Heart left ventricle (tissue), 16 donors: ENCODE measurements around the gene MSRB3. TPM values are rescaled to one million over a fixed set of nuclear protein-coding genes. Genes with fewer than 3 reads are reported as not detected.
A peak's percentile ranks its signal among the peaks of the same experiment; 100 is the strongest.

Source experiments
- ATAC-seq, 4 donors: fragments of 200-7000 bp; cut with Tn5 transposase; one replicate each; pipeline ENCODE4 v1.9.1; 2020 to 2022; ENCODE audit warnings: moderate library complexity in 4 of 4, mild to moderate bottlenecking in 3 of 4, moderate number of reproducible peaks in 1 of 4
- DNase-seq, 5 donors: peaks; one replicate each; pipeline ENCODE4 v3.0.0-alpha.2; 2020
- H3K27ac ChIP-seq, 12 donors: fragments of 200-600 bp; sonication (generic) in 4 of 12; one replicate each; pipeline versions ENCODE4 v1.5.0 to v1.8.0; 2016 to 2022; ENCODE audit warnings: mild to moderate bottlenecking in 2 of 12
- H3K27me3 ChIP-seq, 9 donors: fragments of 200-600 bp; sonication (generic) in 2 of 9; one replicate each; pipeline versions ENCODE4 v1.5.1 to v1.8.0; 2016 to 2022; ENCODE audit warnings: mild to moderate bottlenecking in 3 of 9
- H3K36me3 ChIP-seq, 9 donors: fragments of 200-600 bp; sonication (generic) in 2 of 9; one replicate each; pipeline versions ENCODE4 v1.5.0 to v1.8.0; 2018 to 2022; ENCODE audit warnings: mild to moderate bottlenecking in 2 of 9
- H3K4me1 ChIP-seq, 12 donors: fragments of 200-600 bp; sonication (generic) in 4 of 12; one replicate each; pipeline versions ENCODE4 v1.5.0 to v1.8.0; 2016 to 2022; ENCODE audit warnings: mild to moderate bottlenecking in 3 of 12
- H3K4me3 ChIP-seq, 12 donors: fragments of 200-600 bp; sonication (generic) in 4 of 12; one replicate each; pipeline versions ENCODE4 v1.5.0 to v1.8.0; 2017 to 2022; ENCODE audit warnings: mild to moderate bottlenecking in 9 of 12, moderate library complexity in 4 of 12
- H3K9me3 ChIP-seq, 12 donors: fragments of 200-600 bp; sonication (generic) in 4 of 12; one replicate each; pipeline versions ENCODE4 v1.5.0 to v1.8.0; 2016 to 2022; ENCODE audit warnings: mild to moderate bottlenecking in 1 of 12
- POLR2A ChIP-seq, 2 donors: fragments of 450-650 bp; IDR thresholded peaks; one replicate each; pipeline ENCODE4 v1.6.1; 2017; ENCODE audit warnings: antibody characterized with exemption in 2 of 2, mild to moderate bottlenecking in 2 of 2, moderate library complexity in 2 of 2
- WGBS, 4 donors: extraction: QIAGEN DNeasy Blood & Tissue Kit in 2 of 4; methylation state at CpG; one replicate each; pipeline versions ENCODE4 v1.1.5 to v1.1.7; 2013 to 2018; 5-methylcytosine and 5-hydroxymethylcytosine counted together
- intact Hi-C, 10 donors: fragments of 100-400 bp; cut with DNase I; formaldehyde crosslinking; loops; one replicate each; pipeline versions ENCODE4 v1.11.1 to v1.14.2; 2022
- polyA plus RNA-seq, 2 donors: library from polyadenylated mRNA; stranded (reverse); fragments of 200-250 nt; gene quantifications; one replicate each; pipeline ENCODE4 v1.2.3, GENCODE V29; 2013
- total RNA-seq, 9 donors: library from RNA; depleted of rRNA in 2 of 9; stranded (reverse); fragments of >200 nt in 2 of 9; fragmentation: NEBNext Ultra II Directional in 3 of 9; extraction: Animal tissue kit (Norgen Biotek cat#: 25700) in 3 of 9; gene quantifications; one replicate each; pipeline versions ENCODE4 v1.1.0 to v1.2.4, GENCODE V29; 2016 to 2023
- TF ChIP-seq, protein P1 (sequence below), 12 donors: fragments of 200-600 bp; sonication (generic) in 4 of 12; IDR thresholded peaks; one replicate each; pipeline versions ENCODE4 v1.5.0 to v1.8.0; 2018 to 2022; ENCODE audit warnings: antibody characterized with exemption in 12 of 12, mild to moderate bottlenecking in 5 of 12
- donor health status: ischemic (EF 13 %, LVEDD 7.1; RV severe dilation, severe dysfunction).
- donor health status: healthy with polysubstance abuse.
- donor health status: DM: no; HTN: yes; CAD: no.
- donor health status: DM: no; HTN: no; CAD: no.
- donor health status: ischemic (EF 25% LVEDD 6.9; RV normal size, moderate dysfunction).
- donor health status: ischemic (EF 25% LVEDD 5.7; RV mildly dilated, moderate dysfunction).
- donor health status: healthy.
- donor health status: DM: yes; HTN: yes; CAD: no.
- donor health status: ischemic (EF 35%, LVEDD 5.7; RV mildly dilated, moderate dysfunction).
- donor health status: nonischemic (EF 11% LVEDD 7.7; RV severe dilation, severe dysfunction).
- donor health status: DM: yes; HTN: yes; CAD: no.
- donor health status: PGD.
- donor health status: ischemic (EF 29% LVEDD 5.4; RV normal size, mild dysfunction).
- donor health status: nonischemic (EF 23%, LVEDD 6.1; RV moderate dilation, normal function).

Gene MSRB3
- total and polyA plus RNA-seq, 11 donors = 54.1 to 165 (median 117) TPM

DNA sequence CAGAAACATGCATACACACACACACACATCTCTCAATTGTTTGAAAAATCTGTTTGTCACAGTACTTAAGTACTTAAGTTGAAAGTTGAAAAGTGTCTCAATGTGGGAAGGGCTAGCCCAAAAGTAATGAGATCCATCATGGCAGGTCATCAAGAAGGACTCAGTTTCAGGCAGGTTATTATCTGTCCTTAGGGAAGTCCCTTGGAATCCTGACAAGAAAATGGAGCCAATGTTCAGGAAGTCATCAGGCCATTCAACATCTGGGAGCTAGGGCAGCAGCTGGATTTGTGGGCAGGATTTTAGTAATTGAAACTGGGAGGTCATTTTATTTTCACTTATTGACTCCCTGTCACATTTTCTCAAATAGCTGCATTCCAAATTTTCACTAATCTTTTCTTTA lies 56.0 kb downstream of the MSRB3 start:
- H3K27ac ChIP-seq = peak overlapping the region in 8 of 12 donors; percentile 4 to 72 (median 66)
- TF ChIP-seq POLR2A (IDR thresholded peaks at IDR 0.05) = no peak
- TF ChIP-seq, protein P1, sequence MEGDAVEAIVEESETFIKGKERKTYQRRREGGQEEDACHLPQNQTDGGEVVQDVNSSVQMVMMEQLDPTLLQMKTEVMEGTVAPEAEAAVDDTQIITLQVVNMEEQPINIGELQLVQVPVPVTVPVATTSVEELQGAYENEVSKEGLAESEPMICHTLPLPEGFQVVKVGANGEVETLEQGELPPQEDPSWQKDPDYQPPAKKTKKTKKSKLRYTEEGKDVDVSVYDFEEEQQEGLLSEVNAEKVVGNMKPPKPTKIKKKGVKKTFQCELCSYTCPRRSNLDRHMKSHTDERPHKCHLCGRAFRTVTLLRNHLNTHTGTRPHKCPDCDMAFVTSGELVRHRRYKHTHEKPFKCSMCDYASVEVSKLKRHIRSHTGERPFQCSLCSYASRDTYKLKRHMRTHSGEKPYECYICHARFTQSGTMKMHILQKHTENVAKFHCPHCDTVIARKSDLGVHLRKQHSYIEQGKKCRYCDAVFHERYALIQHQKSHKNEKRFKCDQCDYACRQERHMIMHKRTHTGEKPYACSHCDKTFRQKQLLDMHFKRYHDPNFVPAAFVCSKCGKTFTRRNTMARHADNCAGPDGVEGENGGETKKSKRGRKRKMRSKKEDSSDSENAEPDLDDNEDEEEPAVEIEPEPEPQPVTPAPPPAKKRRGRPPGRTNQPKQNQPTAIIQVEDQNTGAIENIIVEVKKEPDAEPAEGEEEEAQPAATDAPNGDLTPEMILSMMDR (IDR thresholded peaks at IDR 0.05) = no peak
- H3K27me3 ChIP-seq = no peaks in the 10 kb centered on the region
- peaks cover 0 to 37% (median 6%) of the 10 kb centered on the region in 9 donors for H3K36me3 ChIP-seq
- no peaks in the 10 kb centered on the region for H3K9me3 ChIP-seq
- intact Hi-C loops = no loop called here
- DNase-seq (peak in 3 of 5 donors; percentile 26 to 48 (median 37)), ATAC-seq (peak; percentile 56 to 81 (median 68))
- no peak overlapping the region for H3K4me3 ChIP-seq
- peaks cover 0 to 20% (median 4%) of the 10 kb centered on the region in 12 donors for H3K4me1 ChIP-seq

DNA sequence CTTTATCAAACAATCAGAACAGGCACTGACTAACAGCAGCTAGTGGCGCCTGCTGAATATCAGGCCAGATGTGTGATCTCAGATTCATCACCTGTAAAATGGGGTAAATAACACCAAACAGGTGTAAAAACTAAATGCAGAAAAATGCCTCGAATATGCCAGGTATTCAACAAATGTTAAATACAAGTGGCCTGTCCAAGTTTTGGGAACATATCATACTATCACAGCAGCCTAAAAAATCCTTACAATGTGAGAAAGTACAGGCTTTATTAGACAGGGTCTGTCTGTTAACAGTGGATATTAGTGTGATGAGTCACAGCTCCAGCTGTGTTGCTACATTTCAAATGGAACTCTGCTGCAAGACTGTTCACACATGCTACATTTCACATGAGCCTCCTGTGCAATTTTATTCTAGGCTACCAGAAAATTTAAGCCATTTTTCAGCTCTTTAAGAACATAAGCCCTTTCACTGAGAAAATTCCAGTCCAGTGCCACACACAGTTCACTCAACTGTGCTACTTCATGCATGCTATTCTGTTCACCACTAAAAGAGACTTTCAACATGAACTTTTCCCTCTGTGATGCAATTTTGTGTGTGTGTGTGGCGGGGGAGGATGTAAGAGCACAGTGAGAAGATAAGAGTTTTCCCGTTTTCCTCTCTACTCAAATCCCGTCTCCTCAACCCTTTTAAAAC lies 56.7 kb downstream of the MSRB3 start:
- ATAC-seq (peak; percentile 70 to 91 (median 86)), DNase-seq (peak in 4 of 5 donors; percentile 25 to 64 (median 34))
- intact Hi-C loops = no loop called here
- no peaks in the 10 kb centered on the region for H3K27me3 ChIP-seq
- H3K27ac ChIP-seq = peak overlapping the region in 8 of 12 donors; percentile 38 to 72 (median 66)
- H3K9me3 ChIP-seq = no peaks in the 10 kb centered on the region
- peaks cover 0 to 35% (median 6%) of the 10 kb centered on the region in 9 donors for H3K36me3 ChIP-seq
- TF ChIP-seq POLR2A (IDR thresholded peaks at IDR 0.05) = no peak
- TF ChIP-seq, protein P1 (IDR thresholded peaks at IDR 0.05) = no peak
- WGBS, 4 donors = 73 to 79% (median 75%) methylated on average over 5 of the region's 5 CpGs
- peaks cover 0 to 20% (median 4%) of the 10 kb centered on the region in 12 donors for H3K4me1 ChIP-seq
- H3K4me3 ChIP-seq = no peak overlapping the region

GRCh38 chr12:65335981-65336380 lies 57.5 kb downstream of the MSRB3 start:
- ATAC-seq = no peak
- Histone ChIP-seq H3K9me3 (no peaks in the 10 kb centered on the region), H3K36me3 (peaks cover 0 to 29% (median 6%) of the 10 kb centered on the region in 9 donors), H3K27me3 (no peaks in the 10 kb centered on the region), H3K4me1 (peaks cover 0 to 20% (median 4%) of the 10 kb centered on the region in 12 donors), H3K4me3 (no peak overlapping the region), H3K27ac (peak overlapping the region in 7 of 12 donors; percentile 26 to 71 (median 65))
- no peak for DNase-seq
- intact Hi-C loops = no loop called here
- WGBS, 4 donors = 77 to 90% (median 82%) methylated on average over 1 of the region's 1 CpG
- TF ChIP-seq, protein P1 (IDR thresholded peaks at IDR 0.05) = no peak
- no peak for TF ChIP-seq POLR2A (IDR thresholded peaks at IDR 0.05)

- TF ChIP-seq, protein P1 (IDR thresholded peaks at IDR 0.05) = no peak
- TF ChIP-seq POLR2A (IDR thresholded peaks at IDR 0.05) = no peak
- Histone ChIP-seq H3K4me3 (no peak overlapping the region), H3K9me3 (no peaks in the 10 kb centered on the region), H3K36me3 (peaks cover 0 to 23% (median 0%) of the 10 kb centered on the region in 9 donors), H3K4me1 (peaks cover 0 to 12% (median 0%) of the 10 kb centered on the region in 12 donors), H3K27ac (no peak overlapping the region), H3K27me3 (no peaks in the 10 kb centered on the region)
- no peak for DNase-seq
- 89 to 100% (median 95%) methylated on average over 1 of the region's 1 CpG for WGBS, 4 donors
- intact Hi-C loops = no loop called here
- ATAC-seq = no peak
Measured at GRCh38 chr12:65339161-65339560, 60.7 kb downstream of the MSRB3 start.
